ENCODE data around the gene WDR27. TPM values are rescaled to one million over a fixed set of nuclear protein-coding genes. Genes with fewer than 3 reads are reported as not detected.
A peak's percentile ranks its signal among the peaks of the same experiment; 100 is the strongest.
"Not testable (repeated sequence)": the region's sequence is repeated elsewhere in the genome, so short reads cannot be mapped to it uniquely, and the experiment has no call there.

The WDR27 gene
- polyA plus RNA-seq, 4 donors, result 36.8 to 62.5 (median 56.6) TPM

DNA sequence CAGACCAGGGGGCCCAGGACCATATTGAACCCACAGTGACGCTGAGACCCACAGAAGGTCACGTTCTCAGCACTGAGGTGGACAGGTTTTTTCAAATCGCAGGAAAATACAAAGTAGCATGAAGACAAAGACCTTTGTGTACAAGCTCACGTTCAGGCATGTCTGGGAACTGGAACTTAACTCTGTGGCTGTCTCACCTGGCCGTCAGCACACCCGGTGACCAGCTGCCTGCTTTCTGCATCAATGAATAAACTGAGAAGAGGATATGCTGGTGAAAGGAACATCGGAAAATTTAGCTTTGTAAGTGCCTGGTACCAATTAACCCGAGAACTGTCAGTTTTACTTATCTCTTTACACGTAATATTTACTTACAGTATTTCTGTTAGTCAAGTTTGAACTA lies 36.5 kb downstream of the WDR27 start:
- no peak for DNase-seq (ENCODE audit: low read depth in 4 of 4, low spot score in 3 of 4)

DNA sequence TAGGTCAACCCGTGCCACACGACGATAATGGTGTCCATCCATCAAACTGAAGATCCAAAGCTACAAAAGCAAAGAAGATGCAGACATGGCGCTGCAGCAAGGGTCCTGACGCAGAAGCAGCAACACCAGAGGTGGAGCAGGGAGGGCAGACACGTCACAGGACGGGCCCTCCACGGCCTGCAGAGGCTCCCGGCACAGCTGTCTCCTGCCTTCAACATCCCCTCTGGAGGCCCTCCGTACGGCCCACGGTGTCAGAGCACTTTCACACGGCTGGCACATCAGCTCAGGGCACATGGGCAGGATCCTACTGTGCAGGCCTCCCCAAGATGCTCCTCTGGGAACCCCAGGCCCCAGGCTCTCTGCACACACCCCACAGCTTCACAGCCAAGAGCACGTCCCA lies 37.6 kb downstream of the WDR27 start:
- no peak for DNase-seq (ENCODE audit: low read depth in 4 of 4, low spot score in 3 of 4)

DNA sequence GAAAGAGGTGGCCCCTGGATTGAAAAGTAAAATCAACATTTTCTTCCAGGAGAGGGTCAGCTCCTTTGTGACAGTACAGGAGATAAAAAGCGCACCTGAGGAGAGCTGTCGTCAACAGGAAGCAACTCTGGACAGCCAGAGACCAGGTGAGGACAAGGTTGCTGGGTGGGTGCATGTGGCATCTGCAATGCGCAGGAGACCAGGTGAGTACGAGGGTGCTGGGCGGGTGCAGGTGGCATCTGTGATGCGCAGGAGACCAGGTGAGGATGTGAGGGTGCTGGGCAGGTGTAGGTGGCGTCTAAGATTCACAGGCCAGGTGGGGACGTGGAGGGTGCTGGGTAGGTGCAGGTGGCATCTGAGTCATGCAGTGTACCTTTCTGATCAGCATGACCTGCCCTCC lies 38.4 kb downstream of the WDR27 start:
- DNase-seq (ENCODE audit: low read depth in 4 of 4, low spot score in 3 of 4), result no peak

DNA sequence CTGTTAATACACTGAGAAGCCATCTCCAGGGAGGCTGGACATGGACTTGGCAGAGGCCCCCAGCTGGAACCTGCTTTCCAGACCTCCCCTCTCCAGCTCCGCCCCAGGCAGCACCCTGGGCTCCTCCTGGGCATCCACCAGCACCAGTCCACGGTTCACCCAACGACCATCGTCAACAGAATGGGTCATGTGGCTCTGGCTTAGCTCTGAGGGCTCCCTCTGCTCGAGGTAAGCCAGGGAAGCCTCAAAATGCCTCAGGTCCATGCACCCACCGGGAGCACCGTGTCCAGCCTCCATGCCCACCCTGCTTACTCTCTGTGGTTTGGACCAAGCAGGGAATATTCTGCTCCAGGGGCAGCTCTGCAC lies 40.5 kb downstream of the WDR27 start:
- no peak for DNase-seq (ENCODE audit: low read depth in 4 of 4, low spot score in 3 of 4)

DNA sequence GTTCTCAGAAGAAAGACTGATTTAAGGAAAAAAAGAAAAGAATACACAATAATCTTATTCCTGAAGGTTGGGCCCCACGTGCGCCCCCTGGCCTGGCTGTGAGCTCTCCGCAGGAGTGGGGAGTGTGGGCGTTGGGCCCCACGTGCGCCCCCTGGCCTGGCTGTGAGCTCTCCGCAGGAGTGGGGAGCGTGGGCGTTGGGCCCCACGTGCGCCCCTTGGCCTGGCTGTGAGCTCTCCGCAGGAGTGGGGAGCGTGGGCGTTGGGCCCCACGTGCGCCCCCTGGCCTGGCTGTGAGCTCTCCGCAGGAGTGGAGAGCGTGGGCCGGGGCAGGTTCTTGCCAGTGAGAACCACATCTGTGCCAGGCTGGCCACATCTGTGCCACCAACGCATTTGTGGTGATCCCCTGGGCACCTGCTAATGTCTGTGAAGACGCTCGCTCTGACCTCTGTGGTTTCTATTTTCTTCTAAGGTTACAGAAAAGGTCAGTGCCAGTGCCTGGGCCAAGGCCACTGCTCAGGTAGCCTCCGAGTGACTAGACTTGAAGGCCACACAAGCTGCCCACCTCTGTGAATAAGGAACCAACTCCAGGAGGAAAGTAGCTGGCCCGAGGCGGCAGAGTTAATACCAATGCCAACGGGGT lies 41.0 kb downstream of the WDR27 start:
- DNase-seq (ENCODE audit: low read depth in 4 of 4, low spot score in 3 of 4), result no peak

DNA sequence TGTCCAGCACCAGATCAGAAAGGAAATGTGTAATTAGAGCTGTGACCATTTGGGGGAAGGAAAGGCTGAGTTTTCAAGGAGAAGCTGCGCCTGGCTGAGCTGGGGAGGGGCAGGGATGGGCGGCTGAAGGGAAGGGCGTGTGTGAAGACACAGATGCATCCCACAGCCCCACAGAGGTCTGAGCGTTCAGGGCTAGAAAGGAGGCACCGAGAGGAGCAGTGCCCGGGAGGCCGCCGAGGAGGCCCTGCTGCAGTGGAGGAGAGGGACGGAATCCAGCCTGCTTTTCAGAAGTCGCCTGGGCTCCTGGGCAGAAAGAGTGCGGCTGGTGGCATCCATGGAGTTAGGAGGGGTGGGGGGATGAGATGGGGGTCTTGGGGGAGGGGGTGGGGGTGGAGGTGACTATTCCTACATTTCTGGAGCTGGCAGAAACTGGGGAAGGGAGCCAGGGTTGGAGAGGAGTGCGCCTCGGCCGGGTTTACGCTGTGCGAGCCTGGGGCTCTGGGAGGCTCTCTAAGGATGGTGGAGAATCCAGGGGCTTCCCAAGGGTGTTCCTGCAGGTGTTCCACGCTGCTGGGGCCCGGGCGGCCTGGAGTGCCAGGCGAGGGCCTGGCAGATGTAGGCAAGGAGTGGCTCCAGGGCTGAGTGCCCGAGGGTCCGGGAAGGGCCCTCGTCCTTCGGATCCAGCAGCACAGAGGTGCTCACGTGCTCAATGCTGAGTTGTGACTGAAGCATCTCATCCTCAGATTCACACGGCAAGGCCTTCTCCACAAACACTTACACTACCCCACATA lies 41.8 kb downstream of the WDR27 start:
- DNase-seq (ENCODE audit: low read depth in 4 of 4, low spot score in 3 of 4), result no peak

DNA sequence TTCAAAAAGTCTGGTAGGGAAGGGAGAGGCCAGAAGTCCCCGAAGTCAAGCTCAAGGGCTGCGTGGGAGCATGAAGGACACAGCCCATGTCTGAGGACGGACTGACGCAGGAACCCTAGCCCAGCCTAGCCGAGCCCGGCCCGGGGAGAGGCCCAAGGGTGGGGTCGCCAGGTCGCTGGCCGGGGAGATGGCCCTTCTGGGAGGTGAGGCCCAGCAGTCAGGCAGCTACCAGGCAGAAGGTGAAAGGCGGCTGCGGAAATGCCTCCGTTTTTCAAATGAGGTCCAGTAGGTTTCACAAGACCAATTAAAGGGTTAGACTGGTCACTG lies 44.6 kb downstream of the WDR27 start:
- DNase-seq (ENCODE audit: low read depth in 4 of 4, low spot score in 3 of 4), result no peak

DNA sequence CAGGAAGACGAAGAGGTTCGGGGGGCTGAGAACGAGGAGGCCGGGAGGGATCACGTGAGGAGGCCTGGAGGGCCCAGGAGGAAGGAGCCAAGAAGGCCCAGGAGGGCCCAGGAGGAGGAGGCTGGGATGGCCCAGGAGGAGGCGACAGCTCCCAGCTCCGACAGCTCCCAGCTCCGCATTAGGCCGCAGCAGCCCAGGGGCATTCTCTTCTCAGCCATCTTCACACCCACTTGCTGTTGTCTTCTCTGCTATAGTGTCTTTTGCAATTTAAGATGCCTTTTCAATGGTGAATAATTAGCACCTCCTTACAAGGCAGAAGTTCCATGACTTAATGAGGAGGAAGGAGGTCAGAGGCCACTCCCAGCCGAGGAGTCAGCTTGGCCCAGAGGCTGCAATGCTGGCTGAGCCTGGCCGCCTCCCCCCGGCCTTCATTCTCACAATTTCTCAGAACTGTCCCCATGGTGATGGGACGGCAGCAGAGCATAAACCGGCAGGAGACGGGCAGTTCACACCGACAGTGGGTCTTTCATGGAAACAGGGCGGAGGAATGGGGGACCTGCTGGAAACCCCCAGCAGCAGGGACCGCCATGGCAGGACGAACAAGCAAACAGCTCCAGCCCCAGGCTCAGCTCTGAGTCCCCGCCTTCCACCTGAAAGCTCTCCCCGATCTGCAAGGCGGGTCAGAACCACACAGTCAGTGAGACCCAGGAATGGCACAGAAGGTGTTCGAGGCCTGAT lies 45.1 kb downstream of the WDR27 start:
- no peak for DNase-seq (ENCODE audit: low read depth in 4 of 4, low spot score in 3 of 4)

DNA sequence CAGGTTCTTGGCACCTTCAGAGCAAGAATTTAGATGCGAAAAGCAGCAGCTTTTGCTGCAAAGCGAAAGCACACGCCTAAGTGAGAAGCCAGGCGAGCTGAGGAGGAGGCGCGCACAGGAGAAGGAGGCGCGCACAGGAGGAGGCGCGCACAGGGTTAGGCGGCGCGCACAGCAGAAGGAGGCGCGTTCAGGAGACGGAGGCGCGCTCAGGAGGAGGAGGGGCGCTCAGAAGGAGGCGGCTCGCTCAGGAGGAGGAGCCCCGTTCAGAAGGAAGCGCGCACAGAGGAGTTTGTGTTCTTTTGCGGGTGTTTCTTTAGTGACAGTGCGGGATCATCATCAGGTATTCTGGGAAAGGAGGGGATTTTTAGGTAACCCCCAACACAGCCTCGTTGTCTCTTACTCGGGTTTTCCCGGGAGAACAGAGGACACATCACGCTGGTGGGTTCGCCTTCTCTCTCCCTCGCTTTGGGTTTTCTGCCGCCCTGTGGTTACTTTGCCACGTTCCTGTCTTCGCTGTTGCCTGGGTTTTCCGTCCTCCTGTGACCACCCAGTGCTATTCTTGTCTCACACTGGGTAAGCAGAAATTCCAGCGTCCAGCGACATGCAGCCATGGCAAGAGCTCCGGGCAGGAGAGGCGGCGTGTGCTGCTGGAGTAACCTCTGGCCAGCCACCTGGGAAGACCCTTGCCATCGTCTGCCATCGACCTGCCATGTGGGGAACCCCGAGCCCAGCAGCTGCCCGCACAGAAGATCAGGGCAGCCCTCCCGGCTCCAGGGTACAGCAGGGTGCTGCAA lies 47.0 kb downstream of the WDR27 start:
- DNase-seq (ENCODE audit: low read depth in 4 of 4, low spot score in 3 of 4), result peak in 3 of 4 donors; percentile 51 to 58 (median 52)

DNA sequence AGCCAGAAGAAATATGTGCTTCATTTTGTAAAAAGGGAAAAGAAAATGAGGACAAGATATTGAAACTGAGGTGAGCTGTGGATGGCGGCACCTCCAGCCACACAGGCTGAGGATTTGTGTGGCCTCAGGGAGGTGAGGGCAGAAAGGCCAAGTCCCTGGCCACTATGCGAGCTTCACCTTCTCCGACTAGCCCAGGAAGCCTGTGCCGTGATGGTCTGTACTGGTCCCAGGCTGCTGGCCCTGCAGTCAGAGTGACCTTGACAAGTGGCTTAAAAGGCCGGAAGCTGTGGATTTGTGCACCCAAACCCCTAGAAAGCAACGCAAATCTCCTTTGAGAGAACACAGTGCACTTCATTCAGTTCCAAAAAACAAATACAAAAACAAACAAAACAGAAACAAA lies 48.1 kb downstream of the WDR27 start:
- DNase-seq (ENCODE audit: low read depth in 4 of 4, low spot score in 3 of 4), result no peak

DNA sequence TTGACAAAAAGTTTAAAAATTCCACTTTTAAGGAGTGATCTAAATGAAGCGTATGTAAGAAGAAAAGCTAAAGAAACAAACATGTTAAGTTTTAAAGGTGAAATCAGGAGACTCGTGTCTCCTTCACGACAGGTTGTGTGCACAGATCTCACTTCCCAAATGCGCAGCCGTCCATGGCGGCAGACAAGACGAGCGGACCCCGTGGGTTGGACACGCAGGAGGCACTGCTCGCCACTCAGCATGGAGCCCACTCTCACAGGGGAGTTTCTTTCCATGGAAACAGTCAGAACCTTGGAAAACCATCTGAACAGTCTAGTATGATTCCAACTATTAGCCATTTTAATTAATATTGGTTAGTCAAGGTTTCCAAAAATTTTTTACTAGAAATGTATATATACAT lies 48.9 kb downstream of the WDR27 start:
- no peak for DNase-seq (ENCODE audit: low read depth in 4 of 4, low spot score in 3 of 4)

DNA sequence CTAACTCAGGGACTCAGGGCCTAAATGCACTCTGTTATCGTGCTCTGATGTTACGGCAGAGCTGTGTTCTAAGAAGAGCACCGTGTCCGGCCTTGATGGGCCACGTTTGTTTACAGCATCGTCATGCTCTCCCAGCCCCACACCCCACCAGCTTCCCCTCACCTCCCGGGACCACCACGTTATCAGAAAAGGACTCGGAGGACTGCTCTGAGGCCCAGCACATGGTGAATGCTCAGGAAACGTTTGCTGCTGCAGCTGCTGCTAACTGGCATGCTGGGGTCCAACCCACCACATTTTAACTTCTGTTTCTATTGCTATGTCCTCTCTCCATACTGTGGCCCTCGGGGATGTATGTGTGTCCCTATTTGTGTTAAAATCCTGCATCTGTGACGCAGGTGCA lies 50.3 kb downstream of the WDR27 start:
- DNase-seq (ENCODE audit: low read depth in 4 of 4, low spot score in 3 of 4), result no peak

DNA sequence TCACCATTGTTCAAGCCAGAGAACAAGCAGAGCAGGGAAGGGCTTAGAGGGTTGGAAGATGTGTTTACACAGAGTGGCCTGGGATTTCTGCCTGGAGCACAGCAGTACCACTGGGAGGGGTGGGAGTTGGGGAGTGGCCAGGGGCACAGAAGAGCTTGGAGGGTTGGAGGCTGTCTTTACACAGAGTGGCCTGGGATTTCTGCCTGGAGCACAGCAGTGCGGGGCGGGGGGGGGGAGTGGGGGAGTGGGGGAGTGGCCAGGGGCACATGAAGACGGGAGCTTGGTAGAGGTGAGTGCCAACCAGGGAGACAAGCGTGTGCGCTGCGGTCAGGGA lies 50.9 kb downstream of the WDR27 start:
- DNase-seq (ENCODE audit: low read depth in 4 of 4, low spot score in 3 of 4), result no peak

DNA sequence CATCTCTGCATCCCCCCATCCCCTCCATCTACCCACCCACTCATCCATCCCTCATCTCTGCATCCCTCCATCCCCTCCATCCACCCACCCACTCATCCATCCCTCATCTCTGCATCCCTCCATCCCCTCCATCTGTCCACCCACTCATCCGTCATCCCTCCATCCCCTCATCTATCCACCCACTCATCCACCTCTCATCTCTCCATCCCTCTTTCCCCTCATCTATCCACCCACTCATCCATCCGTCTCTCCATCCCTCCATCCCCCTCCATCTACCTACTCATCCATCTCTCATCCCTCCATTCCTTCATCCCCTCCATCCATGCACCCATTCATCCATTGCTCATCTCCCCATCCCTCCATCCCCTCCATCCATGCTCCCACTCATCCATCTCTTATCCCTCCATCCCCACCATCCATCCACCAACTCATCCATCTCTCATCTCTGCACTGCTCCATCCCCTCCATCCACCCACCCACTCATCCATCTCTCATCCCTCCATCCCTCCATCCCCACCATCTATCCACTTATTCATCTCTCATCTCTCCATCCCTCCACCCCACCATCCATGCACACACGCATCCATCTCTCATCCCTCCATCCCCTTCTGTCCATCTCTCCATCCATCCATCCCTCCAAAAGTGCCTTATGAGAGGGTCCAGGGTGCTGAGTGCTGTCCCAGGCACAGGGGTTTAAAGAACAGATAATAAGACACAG lies 51.4 kb downstream of the WDR27 start:
- DNase-seq (ENCODE audit: low read depth in 4 of 4, low spot score in 3 of 4), result no peak

DNA sequence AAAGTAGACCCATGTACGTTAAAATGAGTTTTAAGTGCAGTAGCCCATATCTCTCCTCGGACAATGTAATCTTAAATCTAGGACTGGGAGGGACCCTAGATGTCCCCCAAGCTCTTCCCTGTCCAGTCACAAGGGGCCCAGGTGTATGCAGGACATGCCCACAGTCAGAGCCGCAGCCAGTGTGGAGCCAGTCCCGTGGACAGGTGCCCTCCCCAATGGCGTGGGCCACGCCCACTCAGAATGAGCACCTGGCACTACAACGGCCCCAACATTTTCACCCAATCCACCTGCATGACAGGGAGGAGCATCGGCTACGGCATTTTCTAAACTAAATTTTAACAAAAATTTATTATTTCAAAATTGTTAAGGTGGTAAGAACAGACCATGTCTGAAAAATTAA lies 53.2 kb downstream of the WDR27 start:
- no peak for DNase-seq (ENCODE audit: low read depth in 4 of 4, low spot score in 3 of 4)

DNA sequence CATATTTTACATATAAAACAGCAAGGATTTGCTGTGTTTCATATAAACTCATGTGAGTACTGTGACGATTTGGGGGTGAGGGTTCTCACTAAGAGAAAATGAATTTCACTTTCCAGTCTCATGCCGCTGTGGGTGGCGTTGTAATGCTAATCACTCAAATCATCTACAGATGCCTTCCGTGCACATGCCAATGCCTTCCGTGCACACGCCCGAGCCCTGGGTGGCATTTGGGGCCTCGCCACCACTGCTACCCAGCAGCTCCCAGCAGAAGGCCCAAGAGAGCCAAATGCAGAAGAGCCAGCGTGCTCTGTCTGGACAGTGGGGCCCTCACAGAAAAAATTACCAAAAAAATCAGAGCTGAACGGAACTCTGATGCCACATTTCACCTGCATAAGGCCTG lies 53.7 kb downstream of the WDR27 start:
- no peak for DNase-seq (ENCODE audit: low read depth in 4 of 4, low spot score in 3 of 4)

DNA sequence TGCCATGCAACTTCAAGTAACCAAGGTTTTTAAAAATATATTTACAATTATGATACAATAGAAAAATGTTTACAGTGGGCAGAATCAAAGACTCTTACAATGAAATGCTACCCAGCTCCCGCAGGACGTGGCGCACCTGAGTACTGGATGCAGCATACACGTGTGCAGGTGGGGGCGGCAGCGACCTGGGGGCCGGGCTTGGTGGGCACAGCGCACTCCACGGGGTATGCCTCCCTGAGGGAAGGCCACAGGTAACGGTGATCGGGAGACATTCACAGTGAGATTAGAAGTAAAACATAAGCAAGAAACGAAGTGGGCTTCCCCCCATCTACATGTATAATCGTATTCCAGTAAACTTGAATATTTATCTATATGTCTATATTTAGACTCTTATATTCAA lies 54.2 kb downstream of the WDR27 start:
- DNase-seq (ENCODE audit: low read depth in 4 of 4, low spot score in 3 of 4), result no peak

DNA sequence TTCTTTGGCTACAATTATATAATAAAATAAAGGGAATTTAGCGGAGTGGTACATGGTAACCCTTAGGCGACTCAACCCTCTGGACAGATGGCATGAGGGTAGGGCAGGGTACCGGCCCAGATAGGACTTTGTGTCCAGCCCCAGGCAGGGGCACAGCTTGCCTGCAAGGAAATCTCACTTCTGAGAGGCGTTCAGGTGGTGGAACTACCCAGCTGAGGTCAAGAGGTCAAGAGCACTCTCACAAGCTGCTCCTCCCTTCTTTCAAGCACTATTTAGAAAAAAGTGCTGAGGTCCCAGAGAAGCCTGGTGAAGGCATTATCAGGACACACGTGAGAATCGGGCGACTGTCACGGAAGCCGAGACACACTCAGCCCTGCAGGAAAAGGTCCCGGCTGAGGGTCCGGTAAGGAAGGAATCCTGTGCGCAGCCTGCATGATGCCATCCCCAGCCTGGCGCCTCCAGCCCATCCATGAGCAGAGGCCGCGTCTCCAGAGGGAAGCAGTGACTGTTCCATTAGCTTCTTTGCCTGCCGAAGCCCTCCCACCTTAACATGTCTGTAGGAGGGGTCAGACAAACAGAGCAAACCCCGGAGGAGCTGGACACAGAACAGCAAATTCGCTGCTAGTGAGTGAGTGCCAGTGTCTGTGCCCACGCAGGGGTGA lies 54.8 kb downstream of the WDR27 start:
- no peak for DNase-seq (ENCODE audit: low read depth in 4 of 4, low spot score in 3 of 4)

DNA sequence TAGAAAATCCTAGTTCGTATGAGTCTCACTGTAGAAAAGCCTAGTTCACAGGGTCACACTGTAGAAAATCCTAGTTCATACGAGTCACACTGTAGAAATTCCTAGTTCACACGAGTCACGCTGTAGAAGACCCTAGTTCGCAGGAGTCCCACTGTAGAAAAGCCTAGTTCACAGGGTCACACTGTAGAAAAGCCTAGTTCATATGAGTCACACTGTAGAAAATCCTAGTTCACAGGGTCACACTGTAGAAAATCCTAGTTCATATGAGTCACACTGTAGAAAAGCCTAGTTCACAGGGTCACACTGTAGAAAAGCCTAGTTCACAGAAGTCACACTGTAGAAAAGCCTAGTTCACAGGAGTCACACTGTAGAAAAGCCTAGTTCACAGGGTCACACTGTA lies 56.4 kb downstream of the WDR27 start:
- not testable (repeated sequence) for DNase-seq (ENCODE audit: low read depth in 4 of 4, low spot score in 3 of 4)

DNA sequence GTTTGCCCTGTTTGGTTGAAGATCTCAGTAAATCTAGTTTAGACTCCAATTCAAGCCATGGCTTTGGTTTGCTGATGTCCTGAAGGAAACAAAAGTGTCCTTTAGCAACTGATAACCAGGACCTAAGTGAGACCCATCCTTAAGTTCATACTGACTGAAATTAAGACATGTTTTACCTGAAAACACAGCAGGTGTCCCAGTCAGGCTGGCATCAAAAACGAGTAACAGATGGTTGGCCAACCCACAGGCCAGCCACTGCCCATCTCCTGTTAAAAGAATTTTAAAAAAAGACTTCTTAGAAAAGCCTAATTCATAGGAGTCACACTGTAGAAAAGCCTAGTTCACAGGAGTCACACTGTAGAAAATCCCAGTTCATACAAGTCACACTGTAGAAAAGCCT lies 58.3 kb downstream of the WDR27 start:
- no peak for DNase-seq (ENCODE audit: low read depth in 4 of 4, low spot score in 3 of 4)

All from right renal pelvis (tissue), 4 donors.